GM21717 (cell line): Measurements from ENCODE around the gene TRPC6.
"Not testable (repeated sequence)": the region's sequence is repeated elsewhere in the genome, so short reads cannot be mapped to it uniquely, and the experiment has no call there.

Experiments used
- ATAC-seq: cut with Tn5 transposase; IDR thresholded peaks from one replicate; pipeline ENCODE4 v1.9.1; 2021; ENCODE audit warnings: mild to moderate bottlenecking, moderate library complexity; ENCODE audit not compliant: unreplicated experiment

The TRPC6 gene

DNA sequence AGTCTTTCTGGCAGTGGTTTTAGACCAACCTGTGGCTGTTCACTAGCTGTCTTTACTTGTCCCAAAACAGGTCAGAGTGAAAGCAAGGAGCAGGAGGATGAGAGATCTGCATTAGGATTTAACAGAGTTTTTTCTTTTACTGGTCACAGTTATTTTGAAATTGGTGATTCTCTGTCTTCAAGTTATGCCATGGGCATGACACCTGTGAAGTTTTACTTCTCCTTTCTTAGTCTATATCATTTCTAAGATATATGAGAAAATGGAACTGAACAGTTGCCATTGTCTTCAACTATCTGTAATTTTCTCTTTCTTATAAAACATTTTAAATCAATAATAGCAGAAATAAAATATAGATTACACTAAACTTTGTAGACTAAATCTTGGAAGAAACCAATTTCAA lies 60.6 kb downstream of the TRPC6 start:
- ATAC-seq, result no peak

- ATAC-seq, result no peak
Measured at GRCh38 chr11:101521821-101522220, 62.0 kb downstream of the TRPC6 start.

GRCh38 chr11:101516546-101516945 lies 67.3 kb downstream of the TRPC6 start:
- ATAC-seq, result no peak

DNA sequence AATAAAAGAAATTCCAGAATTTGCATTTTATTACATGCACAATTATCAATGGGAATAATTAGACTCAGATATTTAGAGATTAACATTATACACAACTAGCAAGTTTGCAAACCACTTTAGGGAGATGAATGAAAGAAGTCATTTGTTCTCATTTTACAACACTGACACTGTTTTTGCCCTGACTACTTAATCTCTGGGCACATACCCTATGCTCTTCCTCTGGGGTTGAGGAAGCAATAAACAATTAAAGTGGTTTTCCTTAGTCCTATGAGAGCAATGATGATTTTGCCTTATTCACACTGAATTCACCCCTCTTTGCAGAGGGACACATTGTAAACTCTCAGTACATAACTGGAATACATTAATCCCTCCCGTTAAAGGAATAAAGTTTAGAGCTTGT lies 72.7 kb downstream of the TRPC6 start:
- no peak for ATAC-seq

GRCh38 chr11:101510591-101510990 lies 73.2 kb downstream of the TRPC6 start:
- no peak for ATAC-seq

- no peak for ATAC-seq
Measured at GRCh38 chr11:101509922-101510321, 73.9 kb downstream of the TRPC6 start.

- ATAC-seq, result no peak
Measured at GRCh38 chr11:101508370-101508769, 75.4 kb downstream of the TRPC6 start.

GRCh38 chr11:101498891-101499290 lies 84.9 kb downstream of the TRPC6 start:
- ATAC-seq, result no peak

DNA sequence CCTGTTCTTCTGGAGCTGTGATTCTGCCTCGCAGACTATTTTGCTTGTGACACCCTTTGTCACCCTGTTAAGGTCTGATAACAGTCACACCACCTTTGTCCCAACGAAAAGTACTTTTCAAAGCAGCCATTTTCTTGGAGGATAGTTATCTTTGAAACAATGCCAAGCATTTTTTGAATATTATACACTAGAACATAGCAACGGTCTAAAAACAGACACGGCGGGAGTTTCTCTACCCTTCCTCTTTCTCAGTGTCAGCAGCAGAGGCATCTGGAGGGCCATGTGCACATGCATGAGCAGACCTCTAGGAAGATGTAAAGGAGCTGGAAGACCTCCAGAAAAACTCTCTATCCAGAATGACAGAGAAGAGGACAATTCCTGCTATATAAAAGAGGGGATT lies 86.5 kb downstream of the TRPC6 start:
- ATAC-seq, result no peak

- ATAC-seq, result no peak
Measured at GRCh38 chr11:101487775-101488174, 96.0 kb downstream of the TRPC6 start.

GRCh38 chr11:101482556-101483124 lies 101.2 kb downstream of the TRPC6 start:
- ATAC-seq, result no peak

- ATAC-seq, result no peak
Measured at GRCh38 chr11:101478587-101479369, 105.0 kb downstream of the TRPC6 start.

GRCh38 chr11:101477926-101478325 lies 105.9 kb downstream of the TRPC6 start:
- ATAC-seq, result no peak

DNA sequence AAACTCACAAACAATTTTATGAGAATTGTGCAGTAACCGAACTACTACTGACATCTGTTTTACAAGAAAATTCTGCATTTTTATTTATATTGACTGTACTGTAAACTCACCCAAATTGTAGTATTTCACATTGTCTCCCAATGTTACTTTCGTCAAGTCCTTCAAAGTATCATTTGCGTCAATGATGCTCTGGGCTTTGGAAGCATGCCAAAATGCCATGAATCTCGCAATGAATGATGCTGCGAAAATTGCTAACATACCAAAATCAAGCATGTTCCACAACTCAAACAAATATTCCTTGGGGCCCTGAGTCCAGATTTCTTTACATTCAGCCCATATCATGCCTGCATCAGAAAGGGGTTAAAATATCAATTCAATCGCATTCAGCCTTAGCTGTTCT lies 107.6 kb downstream of the TRPC6 start:
- no peak for ATAC-seq

GRCh38 chr11:101475699-101476098 lies 108.1 kb downstream of the TRPC6 start:
- no peak for ATAC-seq

- ATAC-seq, result no peak
Measured at GRCh38 chr11:101474666-101475065, 109.1 kb downstream of the TRPC6 start.

- ATAC-seq, result no peak
Measured at GRCh38 chr11:101470881-101471520, 112.8 kb downstream of the TRPC6 start.

DNA sequence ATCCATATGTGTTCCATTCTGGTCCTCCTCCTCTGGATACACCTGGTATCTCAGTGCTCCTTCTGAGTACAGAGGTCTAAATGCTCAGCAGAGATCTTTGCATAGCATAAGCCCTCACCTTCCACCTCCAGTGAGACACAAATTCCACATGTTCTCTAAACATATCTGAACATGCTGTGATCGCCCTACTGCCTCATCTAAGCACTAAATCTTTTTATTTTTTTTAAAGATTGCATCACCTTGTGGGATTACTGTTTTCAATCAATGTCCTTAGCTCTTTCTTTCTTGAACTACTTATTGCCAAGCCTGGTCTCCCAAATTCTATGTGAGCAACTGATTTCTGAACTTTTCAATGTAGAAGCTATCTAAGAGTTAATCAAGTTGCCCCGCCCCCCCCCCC lies 113.4 kb downstream of the TRPC6 start:
- no peak for ATAC-seq

DNA sequence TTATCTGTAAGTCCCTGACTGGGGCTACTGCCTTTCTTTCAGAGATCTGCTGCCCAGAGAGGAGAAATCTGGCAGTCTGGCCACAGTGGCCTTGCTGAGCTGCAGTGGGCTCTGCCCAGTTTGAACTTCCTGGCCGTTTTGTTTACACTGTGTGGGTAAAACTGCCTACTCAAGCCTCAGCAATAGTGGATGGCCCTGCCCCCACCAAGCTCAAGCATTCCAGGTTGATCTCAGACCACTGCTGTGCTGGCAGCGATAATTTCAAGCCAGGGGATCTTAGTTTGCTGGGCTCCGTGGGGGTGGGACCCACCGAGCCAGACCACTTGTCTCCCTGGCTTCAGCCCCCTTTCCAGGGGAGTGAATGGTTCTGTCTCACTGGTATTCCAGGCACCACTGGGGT lies 117.5 kb downstream of the TRPC6 start:
- ATAC-seq, result no peak

DNA sequence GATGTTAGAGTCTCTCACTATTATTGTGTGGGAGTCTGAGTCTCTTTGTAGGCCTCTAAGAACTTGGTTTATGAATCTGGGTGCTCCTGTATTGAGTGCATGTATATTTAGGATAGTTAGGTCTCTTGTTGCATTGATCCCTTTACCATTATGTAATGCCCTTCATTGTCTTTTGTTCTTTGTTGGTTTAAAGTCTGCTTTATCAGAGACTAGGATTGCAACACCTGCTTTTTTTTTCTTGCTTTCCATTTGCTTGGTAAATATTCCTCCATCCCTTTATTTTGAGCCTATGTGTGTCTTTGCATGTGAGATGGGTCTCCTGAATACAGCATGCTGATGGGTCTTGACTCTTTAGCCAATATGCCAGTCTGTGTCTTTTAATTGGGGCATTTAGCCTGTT lies 119.4 kb downstream of the TRPC6 start:
- ATAC-seq, result not testable (repeated sequence)

DNA sequence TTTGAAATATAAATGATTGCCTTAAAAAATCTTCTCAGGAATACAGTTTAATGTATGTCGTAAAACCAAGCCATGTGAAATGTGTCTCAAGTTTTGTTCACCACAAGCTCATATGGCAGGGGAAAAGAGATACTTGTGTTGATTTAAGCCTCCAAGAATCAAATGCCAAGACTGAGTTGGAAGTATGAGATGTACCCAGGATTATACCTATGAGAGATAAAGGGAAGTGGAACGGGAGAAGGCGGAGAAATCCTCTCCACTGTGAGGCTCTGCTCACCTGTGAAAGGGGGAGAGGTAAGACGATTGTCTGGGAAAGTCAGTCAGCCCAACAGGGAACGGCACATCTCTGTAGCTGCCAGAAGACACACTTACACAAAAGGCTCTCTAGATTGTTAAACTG lies 124.8 kb downstream of the TRPC6 start:
- no peak for ATAC-seq

GRCh38 chr11:101458161-101458560 lies 125.6 kb downstream of the TRPC6 start:
- no peak for ATAC-seq
